Parathyroid adenoma (tissue), 2 donors: ENCODE results near the gene SLC12A7.
"Not testable (repeated sequence)": the region's sequence is repeated elsewhere in the genome, so short reads cannot be mapped to it uniquely, and the experiment has no call there.

Experiments
- H2AFZ ChIP-seq: fragments of 300-600 bp; sonication (generic); one replicate; pipeline ENCODE4 v1.7.0; 2017; ENCODE audit warnings: antibody characterized with exemption, mild to moderate bottlenecking
- H3K27ac ChIP-seq: fragments of 300-600 bp; sonication (generic); one replicate; pipeline ENCODE4 v1.7.0; 2017
- H3K27me3 ChIP-seq: fragments of 300-600 bp; sonication (generic); one replicate; pipeline ENCODE4 v1.7.0; 2017; ENCODE audit warnings: low read length; ENCODE audit not compliant: control insufficient read depth, insufficient read depth
- H3K36me3 ChIP-seq: fragments of 300-600 bp; sonication (generic); one replicate; pipeline ENCODE4 v1.7.0; 2017; ENCODE audit warnings: low read length; ENCODE audit not compliant: control insufficient read depth, insufficient read depth
- H3K4me1 ChIP-seq: fragments of 300-600 bp; sonication (generic); one replicate; pipeline ENCODE4 v1.7.0; 2017; ENCODE audit warnings: control low read depth
- H3K4me2 ChIP-seq: fragments of 300-600 bp; sonication (generic); one replicate; pipeline ENCODE4 v1.7.0; 2017; ENCODE audit warnings: low read length
- H3K4me3 ChIP-seq: fragments of 300-600 bp; sonication (generic); one replicate; pipeline ENCODE4 v1.7.0; 2017; ENCODE audit warnings: low read depth, low read length
- H3K79me2 ChIP-seq: fragments of 300-600 bp; sonication (generic); one replicate; pipeline ENCODE4 v1.7.0; 2017; ENCODE audit warnings: control low read depth
- H3K9ac ChIP-seq: fragments of 300-600 bp; sonication (generic); one replicate; pipeline ENCODE4 v1.7.0; 2017; ENCODE audit warnings: mild to moderate bottlenecking
- H3K9me3 ChIP-seq: fragments of 300-600 bp; sonication (generic); one replicate; pipeline ENCODE4 v1.7.0; 2017; ENCODE audit warnings: low read length; ENCODE audit not compliant: control insufficient read depth
- CTCF ChIP-seq: fragments of 300-600 bp; sonication (generic); IDR thresholded peaks from one replicate; pipeline ENCODE4 v1.7.0; 2017; ENCODE audit warnings: antibody characterized with exemption, mild to moderate bottlenecking
- donor health status: primary hyperparathyroidism.

SLC12A7 gene

GRCh38 chr5:1083823-1084605, 27.8 kb downstream of the SLC12A7 start:
- no peak for TF ChIP-seq CTCF

GRCh38 chr5:1083026-1083425, 28.8 kb downstream of the SLC12A7 start:
- H2AFZ ChIP-seq, H3K4me3 ChIP-seq, H3K9ac ChIP-seq, H3K9me3 ChIP-seq, H3K36me3 ChIP-seq, H3K4me1 ChIP-seq, H3K27ac ChIP-seq, H3K79me2 ChIP-seq, H3K27me3 ChIP-seq, H3K4me2 ChIP-seq: not testable (repeated sequence)

More at GRCh38 chr5:1083823-1084605, 27.8 kb downstream of the SLC12A7 start:
- Histone ChIP-seq H3K9me3 (no peaks in the 10 kb centered on the region), H3K4me2 (no peak overlapping the region), H3K4me3 (no peak overlapping the region), H3K79me2 (peaks cover 2% of the 10 kb centered on the region), H3K9ac (no peak overlapping the region), H3K4me1 (no peaks in the 10 kb centered on the region), H3K27me3 (no peaks in the 10 kb centered on the region), H3K36me3 (no peaks in the 10 kb centered on the region), H3K27ac (no peak overlapping the region), H2AFZ (no peak overlapping the region)

GRCh38 chr5:1081519-1081918, 30.3 kb downstream of the SLC12A7 start:
- TF ChIP-seq CTCF, result no peak
- Histone ChIP-seq H3K4me2 (no peak overlapping the region), H3K9me3 (no peaks in the 10 kb centered on the region), H3K4me1 (no peaks in the 10 kb centered on the region), H3K36me3 (no peaks in the 10 kb centered on the region), H3K79me2 (peaks cover 2% of the 10 kb centered on the region), H2AFZ (no peak overlapping the region), H3K27me3 (no peaks in the 10 kb centered on the region), H3K9ac (no peak overlapping the region), H3K4me3 (no peak overlapping the region), H3K27ac (no peak overlapping the region)

- Histone ChIP-seq H2AFZ (no peak overlapping the region), H3K4me1 (no peaks in the 10 kb centered on the region), H3K4me2 (no peak overlapping the region), H3K27me3 (no peaks in the 10 kb centered on the region), H3K36me3 (no peaks in the 10 kb centered on the region), H3K79me2 (peaks cover 2% of the 10 kb centered on the region), H3K4me3 (no peak overlapping the region), H3K9ac (no peak overlapping the region), H3K9me3 (no peaks in the 10 kb centered on the region), H3K27ac (no peak overlapping the region)
- no peak for TF ChIP-seq CTCF
Observed at GRCh38 chr5:1080432-1080831, 31.4 kb downstream of the SLC12A7 start.

- no peak overlapping the region for H3K4me3 ChIP-seq
- no peaks in the 10 kb centered on the region for H3K4me1 ChIP-seq
- TF ChIP-seq CTCF, result no peak
- H3K4me2 ChIP-seq, result no peak overlapping the region
- H2AFZ ChIP-seq, result no peak overlapping the region
- H3K36me3 ChIP-seq, result no peaks in the 10 kb centered on the region
- no peaks in the 10 kb centered on the region for H3K27me3 ChIP-seq
- no peak overlapping the region for H3K27ac ChIP-seq
- peaks cover 2% of the 10 kb centered on the region for H3K79me2 ChIP-seq
- H3K9me3 ChIP-seq, result no peaks in the 10 kb centered on the region
- H3K9ac ChIP-seq, result no peak overlapping the region
Observed at GRCh38 chr5:1079961-1080360, 31.9 kb downstream of the SLC12A7 start.
